ENCODE measurements around the gene EEF1AKMT2.
"Not testable (repeated sequence)": the region's sequence is repeated elsewhere in the genome, so short reads cannot be mapped to it uniquely, and the experiment has no call there.

Gene EEF1AKMT2

GRCh38 chr10:124791547-124792348, at the start of gene EEF1AKMT2:
TSS of gene EEF1AKMT2 (minus strand) at chr10:124791887. CDS start at chr10:124791833, 54 bp downstream.
- peak within 1 kb of the TSS; percentile 84 for H3K4me3 ChIP-seq (ENCODE audit: low read depth, low read length)
- H2AFZ ChIP-seq (ENCODE audit: low read length, unreplicated experiment), result peak within 1 kb of the TSS; percentile 93

GRCh38 chr10:124837687-124838086, 46.0 kb upstream of the EEF1AKMT2 start:
- Histone ChIP-seq H2AFZ (ENCODE audit: low read length, unreplicated experiment) (no peak overlapping the region), H3K4me1 (ENCODE audit: control insufficient read depth, insufficient read depth, low read length, unreplicated experiment) (no peaks in the 10 kb centered on the region), H3K27me3 (ENCODE audit: insufficient read depth, low read length) (no peaks in the 10 kb centered on the region), H3K36me3 (ENCODE audit: insufficient read depth, low read length) (peaks cover 12% of the 10 kb centered on the region; the same call in 1 of the 2 replicates), H3K27ac (ENCODE audit: low read depth, low read length) (no peak overlapping the region), H3K4me3 (ENCODE audit: low read depth, low read length) (no peak overlapping the region), H3K79me2 (ENCODE audit: control insufficient read depth, insufficient read depth, low read length, unreplicated experiment) (no peaks in the 10 kb centered on the region)

More at GRCh38 chr10:124791547-124792348, at the start of gene EEF1AKMT2:
- H3K4me1 ChIP-seq (ENCODE audit: control insufficient read depth, insufficient read depth, low read length, unreplicated experiment), result peaks cover 4% of the 10 kb centered on the region
- peak within 1 kb of the TSS; percentile 69 for H3K27ac ChIP-seq (ENCODE audit: low read depth, low read length)
- peaks cover 38% of the 10 kb centered on the region for H3K79me2 ChIP-seq (ENCODE audit: control insufficient read depth, insufficient read depth, low read length, unreplicated experiment)
- H3K27me3 ChIP-seq (ENCODE audit: insufficient read depth, low read length), result no peaks in the 10 kb centered on the region
- H3K36me3 ChIP-seq (ENCODE audit: insufficient read depth, low read length), result 0 out of 2 replicates have a peak, but pooled peaks cover 4% of the 10 kb centered on the region

GRCh38 chr10:124831116-124831515, 39.4 kb upstream of the EEF1AKMT2 start:
- Histone ChIP-seq H3K79me2 (ENCODE audit: control insufficient read depth, insufficient read depth, low read length, unreplicated experiment) (no peaks in the 10 kb centered on the region), H3K27ac (ENCODE audit: low read depth, low read length) (no peak overlapping the region), H3K4me1 (ENCODE audit: control insufficient read depth, insufficient read depth, low read length, unreplicated experiment) (no peaks in the 10 kb centered on the region), H3K27me3 (ENCODE audit: insufficient read depth, low read length) (no peaks in the 10 kb centered on the region), H3K4me3 (ENCODE audit: low read depth, low read length) (no peak overlapping the region), H2AFZ (ENCODE audit: low read length, unreplicated experiment) (no peak overlapping the region), H3K36me3 (ENCODE audit: insufficient read depth, low read length) (peaks cover 37% of the 10 kb centered on the region)

- no peaks in the 10 kb centered on the region for H3K4me1 ChIP-seq (ENCODE audit: control insufficient read depth, insufficient read depth, low read length, unreplicated experiment)
- H3K79me2 ChIP-seq (ENCODE audit: control insufficient read depth, insufficient read depth, low read length, unreplicated experiment), result no peaks in the 10 kb centered on the region
- H3K4me3 ChIP-seq (ENCODE audit: low read depth, low read length), result no peak overlapping the region
- no peaks in the 10 kb centered on the region for H3K27me3 ChIP-seq (ENCODE audit: insufficient read depth, low read length)
- no peak overlapping the region for H2AFZ ChIP-seq (ENCODE audit: low read length, unreplicated experiment)
- H3K27ac ChIP-seq (ENCODE audit: low read depth, low read length), result no peak overlapping the region
- peaks cover 36% of the 10 kb centered on the region for H3K36me3 ChIP-seq (ENCODE audit: insufficient read depth, low read length)
Measured at GRCh38 chr10:124830445-124830844, 38.8 kb upstream of the EEF1AKMT2 start.

GRCh38 chr10:124829447-124830115, 37.9 kb upstream of the EEF1AKMT2 start:
- Histone ChIP-seq H3K79me2 (ENCODE audit: control insufficient read depth, insufficient read depth, low read length, unreplicated experiment) (no peaks in the 10 kb centered on the region), H3K27me3 (ENCODE audit: insufficient read depth, low read length) (no peaks in the 10 kb centered on the region), H3K4me3 (ENCODE audit: low read depth, low read length) (no peak overlapping the region), H3K4me1 (ENCODE audit: control insufficient read depth, insufficient read depth, low read length, unreplicated experiment) (no peaks in the 10 kb centered on the region), H3K36me3 (ENCODE audit: insufficient read depth, low read length) (peaks cover 34% of the 10 kb centered on the region), H3K27ac (ENCODE audit: low read depth, low read length) (no peak overlapping the region), H2AFZ (ENCODE audit: low read length, unreplicated experiment) (no peak overlapping the region)

GRCh38 chr10:124827474-124827873, 35.8 kb upstream of the EEF1AKMT2 start:
- Histone ChIP-seq H3K36me3 (ENCODE audit: insufficient read depth, low read length) (peaks cover 27% of the 10 kb centered on the region), H3K4me3 (ENCODE audit: low read depth, low read length) (no peak overlapping the region), H3K79me2 (ENCODE audit: control insufficient read depth, insufficient read depth, low read length, unreplicated experiment) (no peaks in the 10 kb centered on the region), H3K4me1 (ENCODE audit: control insufficient read depth, insufficient read depth, low read length, unreplicated experiment) (no peaks in the 10 kb centered on the region), H3K27me3 (ENCODE audit: insufficient read depth, low read length) (no peaks in the 10 kb centered on the region), H2AFZ (ENCODE audit: low read length, unreplicated experiment) (no peak overlapping the region), H3K27ac (ENCODE audit: low read depth, low read length) (no peak overlapping the region)

- H3K36me3 ChIP-seq (ENCODE audit: insufficient read depth, low read length), result peaks cover 20% of the 10 kb centered on the region
- H3K27ac ChIP-seq (ENCODE audit: low read depth, low read length), result no peak overlapping the region
- no peak overlapping the region for H3K4me3 ChIP-seq (ENCODE audit: low read depth, low read length)
- H3K27me3 ChIP-seq (ENCODE audit: insufficient read depth, low read length), result no peaks in the 10 kb centered on the region
- H2AFZ ChIP-seq (ENCODE audit: low read length, unreplicated experiment), result no peak overlapping the region
- H3K79me2 ChIP-seq (ENCODE audit: control insufficient read depth, insufficient read depth, low read length, unreplicated experiment), result no peaks in the 10 kb centered on the region
- no peaks in the 10 kb centered on the region for H3K4me1 ChIP-seq (ENCODE audit: control insufficient read depth, insufficient read depth, low read length, unreplicated experiment)
Measured at GRCh38 chr10:124826262-124826661, 34.6 kb upstream of the EEF1AKMT2 start.

GRCh38 chr10:124825702-124826101, 34.0 kb upstream of the EEF1AKMT2 start:
- Histone ChIP-seq H3K79me2 (ENCODE audit: control insufficient read depth, insufficient read depth, low read length, unreplicated experiment) (no peaks in the 10 kb centered on the region), H3K36me3 (ENCODE audit: insufficient read depth, low read length) (peaks cover 18% of the 10 kb centered on the region), H2AFZ (ENCODE audit: low read length, unreplicated experiment) (no peak overlapping the region), H3K27ac (ENCODE audit: low read depth, low read length) (no peak overlapping the region), H3K27me3 (ENCODE audit: insufficient read depth, low read length) (no peaks in the 10 kb centered on the region), H3K4me1 (ENCODE audit: control insufficient read depth, insufficient read depth, low read length, unreplicated experiment) (no peaks in the 10 kb centered on the region), H3K4me3 (ENCODE audit: low read depth, low read length) (no peak overlapping the region)

GRCh38 chr10:124824932-124825331, 33.2 kb upstream of the EEF1AKMT2 start:
- not testable (repeated sequence) for H3K79me2 ChIP-seq (ENCODE audit: control insufficient read depth, insufficient read depth, low read length, unreplicated experiment); H2AFZ ChIP-seq (ENCODE audit: low read length, unreplicated experiment); H3K4me1 ChIP-seq (ENCODE audit: control insufficient read depth, insufficient read depth, low read length, unreplicated experiment); H3K27ac ChIP-seq (ENCODE audit: low read depth, low read length); H3K4me3 ChIP-seq (ENCODE audit: low read depth, low read length); H3K27me3 ChIP-seq (ENCODE audit: insufficient read depth, low read length)
- peaks cover 17% of the 10 kb centered on the region for H3K36me3 ChIP-seq (ENCODE audit: insufficient read depth, low read length)

- no peak overlapping the region for H2AFZ ChIP-seq (ENCODE audit: low read length, unreplicated experiment)
- no peaks in the 10 kb centered on the region for H3K27me3 ChIP-seq (ENCODE audit: insufficient read depth, low read length)
- H3K27ac ChIP-seq (ENCODE audit: low read depth, low read length), result no peak overlapping the region
- H3K4me1 ChIP-seq (ENCODE audit: control insufficient read depth, insufficient read depth, low read length, unreplicated experiment), result no peaks in the 10 kb centered on the region
- peaks cover 13% of the 10 kb centered on the region for H3K36me3 ChIP-seq (ENCODE audit: insufficient read depth, low read length)
- H3K4me3 ChIP-seq (ENCODE audit: low read depth, low read length), result no peak overlapping the region
- H3K79me2 ChIP-seq (ENCODE audit: control insufficient read depth, insufficient read depth, low read length, unreplicated experiment), result no peaks in the 10 kb centered on the region
Measured at GRCh38 chr10:124824507-124824906, 32.8 kb upstream of the EEF1AKMT2 start.

GRCh38 chr10:124821520-124821919, 29.8 kb upstream of the EEF1AKMT2 start:
- H3K27me3 ChIP-seq (ENCODE audit: insufficient read depth, low read length), result no peaks in the 10 kb centered on the region
- H2AFZ ChIP-seq (ENCODE audit: low read length, unreplicated experiment), result no peak overlapping the region
- H3K36me3 ChIP-seq (ENCODE audit: insufficient read depth, low read length), result peaks cover 12% of the 10 kb centered on the region
- H3K4me1 ChIP-seq (ENCODE audit: control insufficient read depth, insufficient read depth, low read length, unreplicated experiment), result no peaks in the 10 kb centered on the region
- H3K79me2 ChIP-seq (ENCODE audit: control insufficient read depth, insufficient read depth, low read length, unreplicated experiment), result no peaks in the 10 kb centered on the region
- no peak overlapping the region for H3K4me3 ChIP-seq (ENCODE audit: low read depth, low read length)
- no peak overlapping the region for H3K27ac ChIP-seq (ENCODE audit: low read depth, low read length)

All from ACC112 (cell line).